BJ (cell line): Measurements from ENCODE around the gene GRAP2. TPM values are rescaled to one million over a fixed set of nuclear protein-coding genes. Genes with fewer than 3 reads are reported as not detected.
"Not testable (repeated sequence)": the region's sequence is repeated elsewhere in the genome, so short reads cannot be mapped to it uniquely, and the experiment has no call there.

ENCODE experiments used
- CTCF ChIA-PET: fragments of 350-600 bp; formaldehyde crosslinking; extraction: SDS; loops from one replicate; lab custom pipeline; 2021; ENCODE audit warnings: antibody characterized with exemption, inconsistent platforms; lab: Yijun Ruan, JAX
- POLR2A ChIA-PET: fragments of 300-600 bp; sonication (Branson Sonifier 250); formaldehyde crosslinking; extraction: SDS; loops from one replicate; lab custom pipeline; 2021; ENCODE audit warnings: antibody characterized with exemption; lab: Charles Lee
- DNase-seq: peaks from one replicate; pipeline ENCODE4 v3.0.0-alpha.2; 2011; ENCODE audit warnings: low read depth
- H3K27me3 ChIP-seq: 2 replicates; pipeline ENCODE4 v1.6.0; 2011; ENCODE audit warnings: low read length; ENCODE audit not compliant: control insufficient read depth, insufficient read depth
- H3K36me3 ChIP-seq: 2 replicates; pipeline ENCODE4 v1.5.1; 2011; ENCODE audit warnings: low read length; ENCODE audit not compliant: control insufficient read depth, insufficient read depth
- H3K4me3 ChIP-seq: 2 replicates; pipeline ENCODE4 v1.5.1; 2011; ENCODE audit warnings: low read depth, mild to moderate bottlenecking, control low read depth, low read length
- CTCF ChIP-seq: IDR thresholded peaks from 2 replicates; pipeline ENCODE4 v1.5.1; 2011; ENCODE audit warnings: low read depth, mild to moderate bottlenecking, control low read depth, inconsistent platforms, low read length, moderate library complexity; ENCODE audit not compliant: insufficient read depth
- polyA plus RNA-seq: library from polyadenylated mRNA; depleted of rRNA; stranded (reverse); fragments of >200 nt; gene quantifications from 2 replicates; pipeline ENCODE4 v1.2.3, GENCODE V29; 2011

GRAP2 gene
- polyA plus RNA-seq, 1 experiment = not detected

- peaks cover 2% of the 10 kb centered on the region; the same call in 1 of the 2 replicates for H3K27me3 ChIP-seq
- ChIA-PET POLR2A (no interaction called here), CTCF (no interaction called here)
- H3K4me3 ChIP-seq = no peak overlapping the region
- no peaks in the 10 kb centered on the region for H3K36me3 ChIP-seq
- DNase-seq = no peak
- TF ChIP-seq CTCF = no peak
Observed at GRCh38 chr22:39873965-39874364, 26.9 kb upstream of the GRAP2 start.

DNA sequence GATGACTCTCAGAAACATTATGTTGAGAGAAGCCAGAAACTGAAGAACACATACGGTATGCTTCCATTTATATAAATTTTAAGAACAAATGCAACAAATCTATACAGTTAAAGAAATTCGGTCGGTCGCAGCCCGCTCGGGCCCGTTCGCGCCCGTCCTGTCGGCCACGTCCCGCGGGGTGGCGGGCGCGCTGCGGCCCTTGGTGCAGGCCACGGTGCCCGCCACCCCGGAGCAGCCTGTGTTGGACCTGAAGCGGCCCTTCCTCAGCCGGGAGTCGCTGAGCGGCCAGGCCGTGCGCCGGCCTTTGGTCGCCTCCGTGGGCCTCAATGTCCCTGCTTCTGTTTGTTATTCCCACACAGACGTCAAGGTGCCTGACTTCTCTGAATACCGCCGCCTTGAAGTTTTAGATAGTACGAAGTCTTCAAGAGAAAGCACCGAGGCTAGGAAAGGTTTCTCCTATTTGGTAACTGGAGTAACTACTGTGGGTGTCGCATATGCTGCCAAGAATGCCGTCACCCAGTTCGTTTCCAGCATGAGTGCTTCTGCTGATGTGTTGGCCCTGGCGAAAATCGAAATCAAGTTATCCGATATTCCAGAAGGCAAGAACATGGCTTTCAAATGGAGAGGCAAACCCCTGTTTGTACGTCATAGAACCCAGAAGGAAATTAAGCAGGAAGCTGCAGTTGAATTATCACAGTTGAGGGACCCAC is 25.6 kb upstream of the GRAP2 start:
- POLR2A ChIA-PET, H3K4me3 ChIP-seq, CTCF ChIA-PET: not testable (repeated sequence)

GRCh38 chr22:39877079-39877845 is 23.6 kb upstream of the GRAP2 start:
- no peak for TF ChIP-seq CTCF
- H3K27me3 ChIP-seq = peaks cover 4% of the 10 kb centered on the region
- no peaks in the 10 kb centered on the region for H3K36me3 ChIP-seq
- POLR2A ChIA-PET = no interaction called here
- CTCF ChIA-PET = no interaction called here
- DNase-seq = no peak
- no peak overlapping the region for H3K4me3 ChIP-seq

More for the DNA sequence above, 25.6 kb upstream of the GRAP2 start:
- DNase-seq, H3K36me3 ChIP-seq, H3K27me3 ChIP-seq: not testable (repeated sequence)

GRCh38 chr22:39880722-39881121 is 20.2 kb upstream of the GRAP2 start:
- POLR2A ChIA-PET = no interaction called here
- CTCF ChIA-PET = interaction anchor here (1.3 kb wide), 1 partner anchor 9 kb away, joined by 3 read pairs; no protein-coding TSS in a partner anchor
- no peak for TF ChIP-seq CTCF
- no peaks in the 10 kb centered on the region for H3K36me3 ChIP-seq
- no peak overlapping the region for H3K4me3 ChIP-seq
- H3K27me3 ChIP-seq = peaks cover 4% of the 10 kb centered on the region
- DNase-seq = no peak

DNA sequence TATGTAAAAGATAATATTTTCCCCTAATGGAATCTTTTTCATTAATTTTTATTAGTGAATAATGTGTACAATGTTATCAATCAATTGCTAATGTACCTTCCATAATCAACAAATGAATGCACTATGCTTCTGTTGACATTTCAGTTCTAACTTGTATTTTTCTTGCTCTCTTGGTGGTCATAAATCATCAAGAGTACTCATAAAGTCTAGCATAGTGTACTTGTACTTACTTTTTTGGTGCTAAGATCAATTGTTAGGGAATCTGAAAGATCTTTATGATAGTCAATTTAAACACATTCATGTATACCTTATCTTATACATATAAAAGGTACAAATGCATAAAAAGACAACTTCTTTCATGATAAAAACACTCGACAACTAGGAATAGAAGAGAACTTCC is 17.8 kb upstream of the GRAP2 start:
- H3K27me3 ChIP-seq = peaks cover 2% of the 10 kb centered on the region; the same call in 1 of the 2 replicates
- H3K36me3 ChIP-seq = no peaks in the 10 kb centered on the region
- no peak for DNase-seq
- no peak for TF ChIP-seq CTCF
- ChIA-PET POLR2A (no interaction called here), CTCF (interaction anchor here (1.7 kb wide), 1 partner anchor 9 kb away, joined by 4 read pairs; no protein-coding TSS in a partner anchor)
- H3K4me3 ChIP-seq = no peak overlapping the region

- DNase-seq, H3K4me3 ChIP-seq, CTCF ChIA-PET, H3K36me3 ChIP-seq, H3K27me3 ChIP-seq, POLR2A ChIA-PET: not testable (repeated sequence)
Observed at GRCh38 chr22:39889924-39890323, 11.0 kb upstream of the GRAP2 start.
